ENCODE data around the gene MORN1.

GRCh38 chr1:2297246-2298011 lies 93.9 kb downstream of the MORN1 start:
- TF ChIP-seq CTCF (optimal IDR thresholded peaks at IDR 0.05 in 1 of 3, IDR thresholded peaks at IDR 0.05 in 1 of 3, conservative IDR thresholded peaks at IDR 0.05 in 1 of 3; ENCODE audit: extremely low read depth in 1 of 3, insufficient read depth in 2 of 3, low read length in 3 of 3) (no peak), EZH2 (IDR thresholded peaks at IDR 0.05; ENCODE audit: low read length) (no peak)
